ENCODE results near the gene IFI16. TPM values are rescaled to one million over a fixed set of nuclear protein-coding genes. Genes with fewer than 3 reads are reported as not detected.

Gene IFI16
- total and polyA plus RNA-seq, 2 experiments from 2014 or later: 25.1 to 31.8 TPM

DNA sequence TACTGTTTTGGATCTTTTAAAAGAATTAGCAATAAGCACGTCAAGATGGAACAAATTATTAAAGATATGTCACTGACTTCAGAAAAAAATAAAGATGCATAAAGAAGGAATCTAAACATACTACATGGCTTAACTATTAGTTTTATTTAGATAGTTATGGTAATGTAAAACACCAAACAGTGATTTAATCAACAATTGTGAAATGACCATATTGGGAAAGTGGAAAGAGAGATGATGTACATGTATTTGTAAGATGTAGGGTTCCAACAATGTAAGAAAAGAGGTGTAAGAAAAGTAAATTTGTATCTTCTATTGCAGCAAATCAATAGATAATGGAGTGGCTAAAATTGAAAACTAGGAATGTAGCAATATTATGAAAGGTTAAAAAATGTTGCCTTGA, 73.3 kb downstream of the IFI16 start:
- no peaks in the 10 kb centered on the region for H3K9me2 ChIP-seq (replicated peaks; ENCODE audit: insufficient read depth)
- H3K4me3 ChIP-seq: no peak overlapping the region
- H3K79me2 ChIP-seq: no peaks in the 10 kb centered on the region
- H3K27ac ChIP-seq: no peak overlapping the region
- WGBS (ENCODE audit: low lambda C conversion rate, missing lambda C conversion rate): 87% methylated on average over 1 of the region's 1 CpG
- H2AFZ ChIP-seq: no peak overlapping the region
- H3K4me1 ChIP-seq (ENCODE audit: insufficient read depth): no peaks in the 10 kb centered on the region
- no peak for DNase-seq (ENCODE audit: low spot score)
- TF ChIP-seq EZH2phosphoT487 (IDR thresholded peaks at IDR 0.05; ENCODE audit: low read depth, severe bottlenecking, unreplicated experiment) (no peak), EZH2 (IDR thresholded peaks at IDR 0.05; ENCODE audit: borderline replicate concordance) (no peak)
- TF ChIP-seq, protein P1, sequence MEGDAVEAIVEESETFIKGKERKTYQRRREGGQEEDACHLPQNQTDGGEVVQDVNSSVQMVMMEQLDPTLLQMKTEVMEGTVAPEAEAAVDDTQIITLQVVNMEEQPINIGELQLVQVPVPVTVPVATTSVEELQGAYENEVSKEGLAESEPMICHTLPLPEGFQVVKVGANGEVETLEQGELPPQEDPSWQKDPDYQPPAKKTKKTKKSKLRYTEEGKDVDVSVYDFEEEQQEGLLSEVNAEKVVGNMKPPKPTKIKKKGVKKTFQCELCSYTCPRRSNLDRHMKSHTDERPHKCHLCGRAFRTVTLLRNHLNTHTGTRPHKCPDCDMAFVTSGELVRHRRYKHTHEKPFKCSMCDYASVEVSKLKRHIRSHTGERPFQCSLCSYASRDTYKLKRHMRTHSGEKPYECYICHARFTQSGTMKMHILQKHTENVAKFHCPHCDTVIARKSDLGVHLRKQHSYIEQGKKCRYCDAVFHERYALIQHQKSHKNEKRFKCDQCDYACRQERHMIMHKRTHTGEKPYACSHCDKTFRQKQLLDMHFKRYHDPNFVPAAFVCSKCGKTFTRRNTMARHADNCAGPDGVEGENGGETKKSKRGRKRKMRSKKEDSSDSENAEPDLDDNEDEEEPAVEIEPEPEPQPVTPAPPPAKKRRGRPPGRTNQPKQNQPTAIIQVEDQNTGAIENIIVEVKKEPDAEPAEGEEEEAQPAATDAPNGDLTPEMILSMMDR (IDR thresholded peaks at IDR 0.05; ENCODE audit: poor library complexity): no peak
- H3K36me3 ChIP-seq (replicated peaks; ENCODE audit: insufficient read depth, low read depth): no peaks in the 10 kb centered on the region
- no peaks in the 10 kb centered on the region for H4K20me1 ChIP-seq (ENCODE audit: insufficient read depth, poor library complexity, severe bottlenecking)
- no peaks in the 10 kb centered on the region for H3K27me3 ChIP-seq
- no peaks in the 10 kb centered on the region for H3K9me3 ChIP-seq (ENCODE audit: low read depth)
- H3K4me2 ChIP-seq: no peak overlapping the region

- no peaks in the 10 kb centered on the region for H3K27me3 ChIP-seq
- H3K4me3 ChIP-seq: no peak overlapping the region
- H3K36me3 ChIP-seq (replicated peaks; ENCODE audit: insufficient read depth, low read depth): no peaks in the 10 kb centered on the region
- H2AFZ ChIP-seq: no peak overlapping the region
- DNase-seq (ENCODE audit: low spot score): no peak
- H3K4me2 ChIP-seq: no peak overlapping the region
- no peaks in the 10 kb centered on the region for H3K9me3 ChIP-seq (ENCODE audit: low read depth)
- H3K4me1 ChIP-seq (ENCODE audit: insufficient read depth): no peaks in the 10 kb centered on the region
- 90% methylated on average over 3 of the region's 3 CpGs for WGBS (ENCODE audit: low lambda C conversion rate, missing lambda C conversion rate)
- H3K79me2 ChIP-seq: no peaks in the 10 kb centered on the region
- TF ChIP-seq EZH2 (IDR thresholded peaks at IDR 0.05; ENCODE audit: borderline replicate concordance): no peak
- TF ChIP-seq EZH2phosphoT487 (IDR thresholded peaks at IDR 0.05; ENCODE audit: low read depth, severe bottlenecking, unreplicated experiment): no peak
- TF ChIP-seq, protein P1 (IDR thresholded peaks at IDR 0.05; ENCODE audit: poor library complexity): no peak
- no peaks in the 10 kb centered on the region for H4K20me1 ChIP-seq (ENCODE audit: insufficient read depth, poor library complexity, severe bottlenecking)
- H3K27ac ChIP-seq: no peak overlapping the region
- no peaks in the 10 kb centered on the region for H3K9me2 ChIP-seq (replicated peaks; ENCODE audit: insufficient read depth)
Observed at GRCh38 chr1:159084152-159084551, 74.4 kb downstream of the IFI16 start.

GRCh38 chr1:159084867-159085266, 75.2 kb downstream of the IFI16 start:
- Histone ChIP-seq H3K27ac (no peak overlapping the region), H3K4me1 (ENCODE audit: insufficient read depth) (no peaks in the 10 kb centered on the region), H3K4me2 (no peak overlapping the region), H3K79me2 (no peaks in the 10 kb centered on the region), H3K9me2 (replicated peaks; ENCODE audit: insufficient read depth) (no peaks in the 10 kb centered on the region), H3K9me3 (ENCODE audit: low read depth) (no peaks in the 10 kb centered on the region), H4K20me1 (ENCODE audit: insufficient read depth, poor library complexity, severe bottlenecking) (no peaks in the 10 kb centered on the region), H3K27me3 (no peaks in the 10 kb centered on the region), H3K36me3 (replicated peaks; ENCODE audit: insufficient read depth, low read depth) (no peaks in the 10 kb centered on the region), H3K4me3 (no peak overlapping the region), H2AFZ (no peak overlapping the region)
- WGBS (ENCODE audit: low lambda C conversion rate, missing lambda C conversion rate): 95% methylated on average over 3 of the region's 3 CpGs
- no peak for DNase-seq (ENCODE audit: low spot score)
- TF ChIP-seq EZH2 (IDR thresholded peaks at IDR 0.05; ENCODE audit: borderline replicate concordance): no peak
- no peak for TF ChIP-seq EZH2phosphoT487 (IDR thresholded peaks at IDR 0.05; ENCODE audit: low read depth, severe bottlenecking, unreplicated experiment)
- TF ChIP-seq, protein P1 (IDR thresholded peaks at IDR 0.05; ENCODE audit: poor library complexity): no peak

DNA sequence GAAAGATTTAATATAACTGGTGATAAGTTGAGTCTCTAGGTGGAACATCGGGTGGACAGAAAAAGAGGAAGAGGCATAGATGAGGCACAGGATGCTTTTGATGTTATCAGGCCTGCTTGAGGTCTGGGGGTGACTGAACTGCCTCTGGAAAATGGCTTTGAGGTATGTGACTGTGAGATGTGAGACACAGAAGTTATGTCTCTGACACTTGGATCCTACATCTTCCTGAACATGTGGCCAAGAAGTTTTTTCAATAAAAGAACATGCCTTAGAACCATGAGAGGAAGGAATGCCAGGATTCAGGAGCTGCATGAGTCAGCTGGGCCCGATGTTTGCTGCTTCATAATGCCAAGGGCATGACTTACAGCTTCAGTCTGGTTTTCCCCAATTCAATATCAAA, 78.3 kb downstream of the IFI16 start:
- H3K4me3 ChIP-seq: no peak overlapping the region
- H3K4me2 ChIP-seq: no peak overlapping the region
- no peaks in the 10 kb centered on the region for H3K9me2 ChIP-seq (replicated peaks; ENCODE audit: insufficient read depth)
- 69% methylated on average over 2 of the region's 2 CpGs for WGBS (ENCODE audit: low lambda C conversion rate, missing lambda C conversion rate)
- no peaks in the 10 kb centered on the region for H3K4me1 ChIP-seq (ENCODE audit: insufficient read depth)
- H3K27me3 ChIP-seq: no peaks in the 10 kb centered on the region
- H4K20me1 ChIP-seq (ENCODE audit: insufficient read depth, poor library complexity, severe bottlenecking): no peaks in the 10 kb centered on the region
- no peak overlapping the region for H2AFZ ChIP-seq
- TF ChIP-seq, protein P1 (IDR thresholded peaks at IDR 0.05; ENCODE audit: poor library complexity): no peak
- no peak for TF ChIP-seq EZH2phosphoT487 (IDR thresholded peaks at IDR 0.05; ENCODE audit: low read depth, severe bottlenecking, unreplicated experiment)
- no peak for TF ChIP-seq EZH2 (IDR thresholded peaks at IDR 0.05; ENCODE audit: borderline replicate concordance)
- no peaks in the 10 kb centered on the region for H3K79me2 ChIP-seq
- no peaks in the 10 kb centered on the region for H3K9me3 ChIP-seq (ENCODE audit: low read depth)
- H3K27ac ChIP-seq: no peak overlapping the region
- no peak for DNase-seq (ENCODE audit: low spot score)
- H3K36me3 ChIP-seq (replicated peaks; ENCODE audit: insufficient read depth, low read depth): no peaks in the 10 kb centered on the region
